Mesothelial cell of epicardium (in vitro differentiated cells): ENCODE measurements around the gene EIF2A. TPM values are rescaled to one million over a fixed set of nuclear protein-coding genes. Genes with fewer than 3 reads are reported as not detected.
A peak's percentile ranks its signal among the peaks of the same experiment; 100 is the strongest.
"Not testable (repeated sequence)": the region's sequence is repeated elsewhere in the genome, so short reads cannot be mapped to it uniquely, and the experiment has no call there.

ENCODE experiments used
- DNase-seq, 2 experiments: peaks; one replicate each; pipeline ENCODE4 v3.0.0; 2021; ENCODE audit warnings: low spot score in 2 of 2; ENCODE audit not compliant: unreplicated experiment in 2 of 2
- H3K27ac Mint-ChIP-seq: 2 replicates; pipeline ENCODE4 v1.8.0; 2021; ENCODE audit warnings: mixed read lengths
- H3K27me3 Mint-ChIP-seq: 2 replicates; pipeline ENCODE4 v1.8.0; 2021; ENCODE audit warnings: low read depth, mixed read lengths
- H3K36me3 Mint-ChIP-seq: 2 replicates; pipeline ENCODE4 v1.8.0; 2021; ENCODE audit warnings: mixed read lengths
- H3K4me1 Mint-ChIP-seq: 2 replicates; pipeline ENCODE4 v1.8.0; 2021; ENCODE audit warnings: mixed read lengths
- H3K4me3 Mint-ChIP-seq: 2 replicates; pipeline ENCODE4 v1.8.0; 2021; ENCODE audit warnings: mild to moderate bottlenecking, moderate library complexity, mixed read lengths
- H3K9me3 Mint-ChIP-seq: 2 replicates; pipeline ENCODE4 v1.8.0; 2021; ENCODE audit warnings: mixed read lengths
- total RNA-seq: library from RNA; stranded (reverse); gene quantifications from 3 replicates; pipeline ENCODE4 v1.2.1, GENCODE V29; 2021
- TF ChIP-seq, protein P1 (sequence below): fragments of 200-600 bp; sonication (generic); IDR thresholded peaks from one replicate; pipeline ENCODE4 v1.5.0; 2021; ENCODE audit warnings: antibody characterized with exemption; ENCODE audit not compliant: unreplicated experiment

Gene EIF2A
- total RNA-seq, 1 donor from 2014 or later = 56.8 TPM

- peaks cover 7% of the 10 kb centered on the region for H3K36me3 Mint-ChIP-seq
- no peaks in the 10 kb centered on the region for H3K27me3 Mint-ChIP-seq
Measured at GRCh38 chr3:150597646-150598045, 51.1 kb downstream of the EIF2A start.

GRCh38 chr3:150599611-150600297 is 53.2 kb downstream of the EIF2A start:
- Mint-ChIP-seq H3K4me3 (no peak overlapping the region), H3K4me1 (peaks cover 43% of the 10 kb centered on the region), H3K27me3 (no peaks in the 10 kb centered on the region), H3K9me3 (no peaks in the 10 kb centered on the region), H3K27ac (peak overlapping the region; percentile 87), H3K36me3 (peaks cover 2% of the 10 kb centered on the region)
- DNase-seq = no peak
- TF ChIP-seq, protein P1, sequence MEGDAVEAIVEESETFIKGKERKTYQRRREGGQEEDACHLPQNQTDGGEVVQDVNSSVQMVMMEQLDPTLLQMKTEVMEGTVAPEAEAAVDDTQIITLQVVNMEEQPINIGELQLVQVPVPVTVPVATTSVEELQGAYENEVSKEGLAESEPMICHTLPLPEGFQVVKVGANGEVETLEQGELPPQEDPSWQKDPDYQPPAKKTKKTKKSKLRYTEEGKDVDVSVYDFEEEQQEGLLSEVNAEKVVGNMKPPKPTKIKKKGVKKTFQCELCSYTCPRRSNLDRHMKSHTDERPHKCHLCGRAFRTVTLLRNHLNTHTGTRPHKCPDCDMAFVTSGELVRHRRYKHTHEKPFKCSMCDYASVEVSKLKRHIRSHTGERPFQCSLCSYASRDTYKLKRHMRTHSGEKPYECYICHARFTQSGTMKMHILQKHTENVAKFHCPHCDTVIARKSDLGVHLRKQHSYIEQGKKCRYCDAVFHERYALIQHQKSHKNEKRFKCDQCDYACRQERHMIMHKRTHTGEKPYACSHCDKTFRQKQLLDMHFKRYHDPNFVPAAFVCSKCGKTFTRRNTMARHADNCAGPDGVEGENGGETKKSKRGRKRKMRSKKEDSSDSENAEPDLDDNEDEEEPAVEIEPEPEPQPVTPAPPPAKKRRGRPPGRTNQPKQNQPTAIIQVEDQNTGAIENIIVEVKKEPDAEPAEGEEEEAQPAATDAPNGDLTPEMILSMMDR = no peak

More at GRCh38 chr3:150597646-150598045, 51.1 kb downstream of the EIF2A start:
- no peak for DNase-seq
- H3K4me1 Mint-ChIP-seq = peaks cover 32% of the 10 kb centered on the region
- no peak overlapping the region for H3K27ac Mint-ChIP-seq
- TF ChIP-seq, protein P1 = no peak
- no peak overlapping the region for H3K4me3 Mint-ChIP-seq
- no peaks in the 10 kb centered on the region for H3K9me3 Mint-ChIP-seq

GRCh38 chr3:150600647-150601530 is 54.3 kb downstream of the EIF2A start:
- not testable (repeated sequence) for H3K27me3 Mint-ChIP-seq, H3K36me3 Mint-ChIP-seq, H3K9me3 Mint-ChIP-seq, DNase-seq
- H3K27ac Mint-ChIP-seq = peak overlapping the region; percentile 87
- peaks cover 48% of the 10 kb centered on the region for H3K4me1 Mint-ChIP-seq
- H3K4me3 Mint-ChIP-seq = peak overlapping the region; percentile 93

- DNase-seq = no peak
- Mint-ChIP-seq H3K27me3 (no peaks in the 10 kb centered on the region), H3K4me3 (peak overlapping the region; percentile 93), H3K27ac (peak overlapping the region; percentile 99), H3K36me3 (no peaks in the 10 kb centered on the region), H3K4me1 (peaks cover 52% of the 10 kb centered on the region), H3K9me3 (no peaks in the 10 kb centered on the region)
- TF ChIP-seq, protein P1 = no peak
Measured at GRCh38 chr3:150602426-150603152, 56.0 kb downstream of the EIF2A start.

DNA sequence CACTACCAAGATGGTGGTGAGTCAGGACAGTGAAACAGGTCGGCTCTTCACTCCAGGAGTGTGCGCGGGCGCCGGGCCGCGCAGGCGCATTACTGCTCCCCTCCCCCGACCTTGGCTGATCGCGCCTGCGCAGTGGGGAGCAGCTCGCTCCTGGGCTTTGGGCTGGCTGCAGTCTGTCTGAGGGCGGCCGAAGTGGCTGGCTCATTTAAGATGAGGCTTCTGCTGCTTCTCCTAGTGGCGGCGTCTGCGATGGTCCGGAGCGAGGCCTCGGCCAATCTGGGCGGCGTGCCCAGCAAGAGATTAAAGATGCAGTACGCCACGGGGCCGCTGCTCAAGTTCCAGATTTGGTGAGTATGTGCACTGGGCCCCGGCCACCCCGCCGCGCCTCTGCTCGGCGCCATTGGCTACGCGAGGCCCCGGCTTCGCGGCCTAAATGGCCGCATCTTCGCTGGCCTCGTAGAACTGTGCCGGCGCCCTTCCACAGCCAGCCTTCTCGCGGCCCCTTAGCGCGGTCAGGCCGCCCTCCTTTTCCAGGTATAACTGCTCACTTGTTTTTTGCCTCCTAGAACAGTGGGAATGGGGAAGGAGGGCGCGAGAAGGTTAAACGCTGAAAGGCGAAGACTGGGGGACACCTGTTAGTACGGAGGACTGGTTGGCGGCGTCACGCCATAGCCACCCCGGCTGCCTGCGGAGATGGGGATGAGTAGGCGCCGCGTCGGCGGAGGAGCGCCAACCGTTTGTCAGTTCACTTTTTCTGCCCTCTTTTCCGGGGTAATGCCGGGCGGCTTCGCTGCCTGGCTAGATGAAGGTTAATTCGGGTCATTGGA is 56.8 kb downstream of the EIF2A start, which contains the start of gene SELENOT:
SELENOT (plus strand) TSS at position 169 of the 827 bp plus-strand sequence; CDS start at position 211, 42 bp downstream.
- TF ChIP-seq, protein P1 = no peak
- Mint-ChIP-seq H3K36me3 (no peaks in the 10 kb centered on the region), H3K4me1 (peaks cover 55% of the 10 kb centered on the region), H3K4me3 (peak within 1 kb of the TSS; percentile 93), H3K9me3 (no peaks in the 10 kb centered on the region), H3K27ac (peak within 1 kb of the TSS; percentile 99), H3K27me3 (no peaks in the 10 kb centered on the region)
- DNase-seq = peak; percentile 90 to 96
